IPS-15b (cell line): ENCODE data around the gene ACSM2B.
"Not testable (repeated sequence)": the region's sequence is repeated elsewhere in the genome, so short reads cannot be mapped to it uniquely, and the experiment has no call there.

Experiments used
- H3K27me3 ChIP-seq: one replicate; pipeline ENCODE4 v1.6.1; 2013; ENCODE audit warnings: low read length; ENCODE audit not compliant: control insufficient read depth, insufficient read depth
- H3K36me3 ChIP-seq: one replicate; pipeline ENCODE4 v1.6.1; 2013; ENCODE audit warnings: low read length; ENCODE audit not compliant: control insufficient read depth, insufficient read depth
- H3K4me1 ChIP-seq: one replicate; pipeline ENCODE4 v1.6.1; 2013; ENCODE audit warnings: mild to moderate bottlenecking, low read length; ENCODE audit not compliant: control insufficient read depth, insufficient read depth
- H3K4me3 ChIP-seq: one replicate; pipeline ENCODE4 v1.5.1; 2013; ENCODE audit warnings: low read depth, low read length
- H3K9ac ChIP-seq: one replicate; pipeline ENCODE4 v1.6.1; 2013; ENCODE audit warnings: low read depth, mild to moderate bottlenecking, low read length
- H3K9me3 ChIP-seq: one replicate; pipeline ENCODE4 v1.6.1; 2013; ENCODE audit warnings: mild to moderate bottlenecking, low read length; ENCODE audit not compliant: control insufficient read depth, insufficient read depth

Gene ACSM2B

GRCh38 chr16:20612551-20613480 lies 36.6 kb upstream of the ACSM2B start:
- H3K27me3 ChIP-seq = no peaks in the 10 kb centered on the region
- no peak overlapping the region for H3K4me3 ChIP-seq
- H3K36me3 ChIP-seq = no peaks in the 10 kb centered on the region
- no peaks in the 10 kb centered on the region for H3K4me1 ChIP-seq
- H3K9me3 ChIP-seq = no peaks in the 10 kb centered on the region
- no peak overlapping the region for H3K9ac ChIP-seq

DNA sequence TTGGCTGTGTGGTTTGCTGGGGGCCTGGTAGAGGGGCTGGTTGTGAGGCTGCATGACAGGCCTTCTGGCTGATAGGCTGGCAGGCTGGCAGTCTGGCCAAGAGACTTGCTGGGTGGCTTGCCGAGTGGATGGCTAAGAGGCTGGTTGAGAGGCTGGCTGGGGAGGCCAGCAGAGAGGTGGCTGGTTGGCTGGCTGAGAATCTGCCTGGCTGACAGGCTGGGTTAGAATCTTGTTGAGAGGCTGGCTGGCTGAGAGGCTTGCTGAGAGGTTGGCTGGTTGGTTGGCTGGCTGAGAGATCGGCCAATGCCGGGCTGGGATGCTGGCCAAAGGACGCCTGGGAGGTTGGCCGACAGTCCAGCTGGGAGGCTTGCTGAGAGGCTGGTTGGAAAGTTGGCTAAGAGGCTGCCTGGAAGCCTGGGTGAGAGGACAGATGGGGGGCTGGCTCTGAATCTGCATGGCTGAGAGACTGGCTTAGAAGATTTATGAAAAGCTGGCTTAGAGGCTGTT lies 35.9 kb upstream of the ACSM2B start:
- Histone ChIP-seq H3K4me3 (no peak overlapping the region), H3K4me1 (no peaks in the 10 kb centered on the region), H3K36me3 (no peaks in the 10 kb centered on the region), H3K9me3 (no peaks in the 10 kb centered on the region), H3K27me3 (no peaks in the 10 kb centered on the region), H3K9ac (no peak overlapping the region)

- Histone ChIP-seq H3K4me1 (no peaks in the 10 kb centered on the region), H3K9me3 (no peaks in the 10 kb centered on the region), H3K36me3 (no peaks in the 10 kb centered on the region), H3K27me3 (no peaks in the 10 kb centered on the region), H3K4me3 (no peak overlapping the region), H3K9ac (no peak overlapping the region)
Observed at GRCh38 chr16:20611350-20611902, 35.3 kb upstream of the ACSM2B start.

DNA sequence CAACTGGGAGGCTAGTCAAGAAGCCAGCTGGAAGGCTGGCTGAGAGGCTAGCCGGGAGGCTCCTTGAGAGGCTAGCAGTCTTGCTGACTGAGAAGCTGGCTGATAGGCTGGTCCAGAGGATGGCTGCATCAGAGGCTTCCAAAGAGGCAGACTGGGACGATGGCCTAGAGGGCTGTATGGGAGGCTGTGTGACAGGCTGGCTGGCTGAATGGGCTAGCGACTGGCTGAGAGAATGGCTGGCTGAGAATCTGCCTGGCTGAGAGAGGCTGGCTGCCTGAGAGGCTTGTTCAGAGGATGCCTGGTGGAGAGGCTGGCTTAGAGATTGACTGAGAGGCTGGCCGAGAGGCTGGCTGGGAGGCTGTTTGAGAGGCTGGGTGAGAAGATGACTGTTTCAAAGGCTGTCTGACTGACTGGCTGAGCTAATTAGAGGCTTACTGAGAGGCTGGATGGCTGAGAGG lies 34.8 kb upstream of the ACSM2B start:
- H3K27me3 ChIP-seq = no peaks in the 10 kb centered on the region
- H3K36me3 ChIP-seq = no peaks in the 10 kb centered on the region
- no peaks in the 10 kb centered on the region for H3K4me1 ChIP-seq
- H3K9me3 ChIP-seq = no peaks in the 10 kb centered on the region
- no peak overlapping the region for H3K9ac ChIP-seq
- no peak overlapping the region for H3K4me3 ChIP-seq

- Histone ChIP-seq H3K9me3 (no peaks in the 10 kb centered on the region), H3K9ac (no peak overlapping the region), H3K4me3 (no peak overlapping the region), H3K27me3 (no peaks in the 10 kb centered on the region), H3K4me1 (no peaks in the 10 kb centered on the region), H3K36me3 (no peaks in the 10 kb centered on the region)
Observed at GRCh38 chr16:20610211-20610891, 34.2 kb upstream of the ACSM2B start.

DNA sequence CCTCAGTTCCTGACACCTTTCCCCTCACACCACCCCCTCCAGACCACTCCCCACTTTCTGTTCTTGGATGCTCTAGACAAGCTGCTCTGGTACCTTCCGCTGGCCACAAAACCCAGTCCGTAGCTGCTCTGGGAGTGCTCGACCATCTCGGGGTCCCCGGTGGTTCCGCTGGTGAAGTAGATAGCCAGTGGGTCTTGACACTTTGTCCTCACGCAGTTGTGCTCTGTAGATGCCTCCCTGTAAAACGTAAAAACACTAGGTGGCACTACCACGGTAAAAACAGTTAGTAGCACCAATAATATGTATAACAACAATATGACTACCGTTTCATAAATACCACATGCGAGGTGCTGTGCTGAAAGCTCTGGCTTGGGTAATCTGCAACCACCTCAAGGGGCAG lies 26.0 kb upstream of the ACSM2B start:
- not testable (repeated sequence) for H3K4me3 ChIP-seq

DNA sequence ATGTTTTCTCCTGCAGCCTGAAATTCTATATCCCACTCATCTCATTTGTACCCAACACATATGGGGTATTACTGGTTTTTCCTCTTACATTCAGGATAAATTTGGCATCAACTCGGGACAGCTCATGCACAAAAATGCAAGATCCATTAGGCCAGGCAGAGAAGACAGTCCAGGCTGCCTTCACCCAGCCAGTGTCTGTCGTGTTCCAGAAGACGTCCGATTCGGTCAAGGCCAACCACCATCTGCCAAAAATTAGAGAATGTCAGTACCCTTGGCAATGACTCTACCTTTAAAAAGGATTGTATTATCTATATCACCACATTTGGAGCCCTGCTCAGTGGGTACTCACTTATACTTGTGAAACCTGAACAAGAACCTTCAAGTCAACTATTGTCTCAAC lies 23.3 kb upstream of the ACSM2B start:
- H3K27me3 ChIP-seq, H3K4me1 ChIP-seq, H3K4me3 ChIP-seq, H3K9ac ChIP-seq, H3K9me3 ChIP-seq, H3K36me3 ChIP-seq: not testable (repeated sequence)

More for the DNA sequence above, 26.0 kb upstream of the ACSM2B start:
- not testable (repeated sequence) for H3K4me1 ChIP-seq, H3K27me3 ChIP-seq, H3K9me3 ChIP-seq, H3K9ac ChIP-seq, H3K36me3 ChIP-seq

GRCh38 chr16:20598832-20599469 lies 22.8 kb upstream of the ACSM2B start:
- Histone ChIP-seq H3K9ac (no peak overlapping the region), H3K9me3 (no peaks in the 10 kb centered on the region), H3K4me3 (no peak overlapping the region), H3K36me3 (no peaks in the 10 kb centered on the region), H3K4me1 (no peaks in the 10 kb centered on the region), H3K27me3 (no peaks in the 10 kb centered on the region)

- H3K36me3 ChIP-seq, H3K27me3 ChIP-seq, H3K9ac ChIP-seq, H3K9me3 ChIP-seq, H3K4me1 ChIP-seq, H3K4me3 ChIP-seq: not testable (repeated sequence)
Observed at GRCh38 chr16:20595694-20596093, 19.5 kb upstream of the ACSM2B start.

DNA sequence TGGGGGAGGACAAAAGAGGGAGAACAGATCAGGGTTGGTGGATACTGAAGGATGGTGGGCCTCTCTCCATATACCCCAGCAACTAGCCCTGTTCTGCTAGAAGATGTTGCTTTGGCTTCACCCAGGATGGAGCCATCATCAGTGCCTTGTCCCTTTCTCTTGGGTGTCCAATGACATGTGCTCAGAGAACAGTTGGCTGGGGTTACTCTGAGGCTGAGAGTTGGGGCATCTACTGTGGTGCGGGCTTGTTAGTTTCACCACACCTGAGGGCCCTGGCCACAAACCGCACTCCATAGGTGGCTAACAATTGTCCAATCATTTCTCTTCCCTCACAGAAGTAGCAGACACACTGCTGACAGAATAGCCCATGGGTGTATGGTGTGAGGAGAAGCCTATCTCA lies 18.9 kb upstream of the ACSM2B start:
- H3K4me3 ChIP-seq, H3K4me1 ChIP-seq, H3K9ac ChIP-seq, H3K9me3 ChIP-seq, H3K27me3 ChIP-seq, H3K36me3 ChIP-seq: not testable (repeated sequence)

- H3K36me3 ChIP-seq, H3K4me1 ChIP-seq, H3K4me3 ChIP-seq, H3K9ac ChIP-seq, H3K9me3 ChIP-seq, H3K27me3 ChIP-seq: not testable (repeated sequence)
Observed at GRCh38 chr16:20592780-20593179, 16.6 kb upstream of the ACSM2B start.
